NOMO-1 treated with dmso at 0.1 percent for 144 hours (cell line): ENCODE data around the gene NEK6.

Source experiments
- DNase-seq: peaks from one replicate; lab custom pipeline; 2025; ENCODE audit not compliant: unreplicated experiment; lab: John Stamatoyannopoulos, UW

The NEK6 gene

DNA sequence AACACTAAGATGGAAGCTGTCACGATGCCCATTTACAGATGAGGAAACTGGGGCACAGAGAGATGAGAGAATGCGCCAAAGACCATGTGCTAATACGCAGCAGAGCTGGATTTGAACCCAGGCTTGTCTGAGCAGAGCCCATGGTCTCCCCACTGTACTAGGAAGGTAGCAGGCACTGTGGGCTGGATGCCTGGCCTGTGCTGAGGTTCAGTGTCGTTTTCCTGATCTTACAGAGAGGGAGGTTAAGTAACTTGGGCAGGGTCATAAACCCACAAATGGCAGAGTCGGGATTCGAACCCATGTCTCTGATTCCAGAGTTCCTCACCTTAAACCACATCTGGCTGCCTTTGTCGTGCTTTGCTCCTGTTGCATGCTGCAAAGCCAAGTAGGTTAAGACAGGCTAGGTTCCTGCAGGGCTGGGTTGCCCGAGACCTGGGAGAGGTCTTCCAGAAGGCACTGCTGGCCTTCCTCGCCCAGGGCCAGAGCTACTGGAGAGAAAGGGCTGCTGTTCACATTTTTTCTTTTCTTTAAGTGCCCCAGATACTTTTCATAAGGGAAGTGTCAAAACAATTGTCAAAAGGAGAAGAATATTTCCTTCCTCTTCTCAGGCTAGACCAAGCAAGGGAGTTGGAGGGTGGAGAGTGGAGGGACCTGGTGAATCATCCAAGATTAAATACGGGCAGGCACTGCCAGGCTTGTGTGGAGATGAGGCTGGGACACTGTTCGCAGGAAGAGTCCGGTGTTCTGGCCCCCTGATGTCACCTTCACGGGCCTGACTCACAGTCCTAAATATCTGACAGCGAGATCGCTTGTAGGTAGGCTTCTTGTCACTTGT lies 3.2 kb downstream of the NEK6 start:
- peak; percentile 91 for DNase-seq

DNA sequence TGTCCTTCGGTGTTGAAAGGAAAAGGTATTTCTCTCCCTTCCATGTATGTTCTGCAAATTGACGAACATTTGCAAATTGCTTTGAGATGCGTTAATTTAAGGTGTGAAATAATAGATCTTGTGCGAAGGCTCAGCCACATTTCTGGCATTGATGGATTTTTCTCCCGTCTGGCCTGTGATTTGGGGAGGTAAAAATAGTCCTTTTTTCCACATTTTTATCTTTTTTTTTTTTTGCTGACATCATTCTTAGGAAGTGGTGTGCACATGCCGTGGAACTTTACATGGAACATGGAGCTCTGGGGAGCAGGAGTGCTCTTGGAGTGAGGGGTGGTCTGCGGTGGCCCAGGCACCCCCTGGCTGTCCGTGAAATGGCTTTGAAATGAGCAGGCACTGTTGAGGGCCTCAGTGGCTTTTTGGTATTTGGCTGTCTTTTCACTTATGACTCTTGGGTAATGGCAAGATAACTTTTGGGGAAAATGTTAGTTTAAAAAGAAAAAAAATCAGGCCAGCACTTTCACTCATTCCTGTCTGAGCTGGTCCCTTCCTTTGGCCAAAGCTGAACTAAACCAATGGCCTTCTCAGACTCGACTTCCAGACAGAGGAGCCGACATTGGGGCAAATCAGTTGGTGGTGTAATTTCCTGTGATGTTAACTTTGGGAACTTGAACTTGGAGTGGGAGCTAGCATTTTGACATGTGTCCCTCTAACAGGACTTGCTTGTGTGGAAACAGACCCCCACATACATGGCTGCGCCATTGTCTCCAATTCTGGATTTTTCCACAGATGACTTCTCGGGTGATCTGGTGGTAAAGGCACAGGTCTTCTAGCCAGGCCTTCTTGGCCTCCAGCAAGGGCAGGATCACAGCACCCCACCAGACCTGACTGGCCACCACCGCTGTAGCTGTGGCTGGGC lies 4.2 kb downstream of the NEK6 start:
- no peak for DNase-seq

DNA sequence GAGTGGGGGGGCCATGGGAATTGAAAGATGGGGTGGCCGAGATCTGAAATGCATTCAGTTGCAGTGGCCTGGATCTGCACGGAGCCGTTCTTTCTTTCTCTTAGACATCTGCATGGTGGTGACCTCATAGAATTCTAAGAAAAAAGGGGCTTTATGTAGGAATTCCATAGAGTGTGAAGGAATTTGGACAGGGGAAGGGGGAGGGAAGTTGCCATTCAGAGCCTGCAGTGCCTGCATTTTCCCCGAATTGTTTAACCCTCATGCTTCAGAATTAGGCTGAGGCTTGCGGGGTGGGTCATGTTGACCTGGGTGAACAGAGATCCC lies 4.9 kb downstream of the NEK6 start:
- DNase-seq = no peak

DNA sequence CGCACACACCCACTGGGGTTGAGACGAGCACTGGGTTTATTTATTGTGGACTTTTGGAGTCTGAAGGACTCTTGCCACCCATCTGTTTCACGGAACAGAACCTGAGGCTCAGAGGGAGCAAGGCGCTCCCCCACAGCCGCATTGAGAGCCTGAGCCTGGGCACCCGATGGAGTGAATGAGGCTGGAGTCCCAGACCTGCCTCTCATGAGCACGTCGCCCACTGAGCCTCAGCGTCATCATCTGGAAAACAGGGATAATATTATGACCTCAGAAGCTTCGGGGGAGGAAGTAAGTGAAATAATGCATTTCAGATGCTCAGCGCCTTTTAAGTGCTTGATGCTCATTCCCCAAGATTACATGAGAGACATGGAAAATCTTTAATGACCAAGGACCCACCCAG lies 5.5 kb downstream of the NEK6 start:
- DNase-seq = no peak

DNA sequence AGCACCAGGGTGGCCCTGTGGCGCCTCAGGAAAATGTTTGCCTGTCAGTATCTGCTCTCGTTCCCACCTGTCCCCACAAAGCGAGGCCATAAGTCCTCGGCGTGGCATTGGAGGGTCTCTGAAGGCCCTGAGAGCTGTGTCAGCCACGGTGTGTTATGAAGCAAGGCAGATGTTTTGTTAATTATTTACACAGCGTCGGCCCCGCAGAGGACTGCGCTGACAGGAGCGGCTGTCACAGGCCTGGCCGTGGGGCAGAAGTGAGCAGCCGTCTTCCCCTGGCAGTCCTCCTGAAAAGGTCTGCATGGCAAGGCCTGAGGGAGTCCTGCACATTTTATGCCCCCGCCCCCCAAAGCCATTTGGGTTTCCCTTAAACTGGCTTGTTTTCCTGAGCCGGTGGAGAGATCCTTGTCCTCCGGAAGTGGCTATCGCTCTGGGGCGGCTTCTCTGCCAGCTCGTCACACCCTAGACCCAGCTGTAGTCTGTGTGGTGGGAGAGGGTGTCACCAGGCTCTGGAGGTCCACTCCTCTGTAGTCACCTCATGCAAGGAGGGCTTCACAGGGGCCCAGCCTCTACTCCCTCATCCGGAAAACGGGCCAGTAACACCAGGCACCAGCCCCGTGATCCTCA lies 6.2 kb downstream of the NEK6 start:
- no peak for DNase-seq

DNA sequence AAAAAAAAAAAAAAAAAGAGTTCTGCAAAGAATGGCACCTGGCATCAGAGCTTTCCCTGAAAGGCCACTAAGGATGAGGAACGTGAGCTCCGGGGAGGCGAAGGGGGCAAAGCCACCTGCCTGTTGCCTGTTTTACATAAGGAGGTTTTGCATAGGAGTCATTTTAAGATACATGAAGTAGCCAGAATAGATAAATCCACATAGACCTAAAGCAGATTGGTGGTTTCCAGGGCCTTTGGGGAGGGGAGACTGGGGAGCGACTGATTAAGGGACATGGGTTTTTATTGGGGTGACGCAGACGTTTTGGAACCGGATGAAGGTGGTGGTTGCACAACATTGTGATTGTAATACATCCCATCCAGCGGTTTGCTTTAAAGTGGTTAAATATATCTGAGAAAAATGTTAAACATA lies 7.1 kb downstream of the NEK6 start:
- DNase-seq = peak; percentile 42

DNA sequence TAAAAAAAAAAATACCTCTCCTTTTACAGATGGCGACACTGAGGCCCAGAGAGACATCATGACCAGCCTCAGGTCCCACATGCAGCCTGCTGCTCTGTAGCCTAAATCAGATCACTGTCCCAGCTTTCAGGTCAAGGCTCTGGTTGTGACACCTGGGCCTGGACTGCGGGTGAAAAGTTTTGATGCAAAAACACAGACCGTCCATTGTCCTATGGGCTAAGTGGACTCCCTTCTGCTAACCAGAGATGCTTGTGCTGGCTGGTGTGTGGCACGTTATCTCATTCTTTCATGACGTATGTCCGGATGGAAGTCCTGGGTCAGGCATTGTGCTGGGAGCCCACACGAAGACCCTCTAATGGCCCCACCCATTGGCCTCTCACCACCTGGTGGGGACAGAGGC lies 7.8 kb downstream of the NEK6 start:
- no peak for DNase-seq

DNA sequence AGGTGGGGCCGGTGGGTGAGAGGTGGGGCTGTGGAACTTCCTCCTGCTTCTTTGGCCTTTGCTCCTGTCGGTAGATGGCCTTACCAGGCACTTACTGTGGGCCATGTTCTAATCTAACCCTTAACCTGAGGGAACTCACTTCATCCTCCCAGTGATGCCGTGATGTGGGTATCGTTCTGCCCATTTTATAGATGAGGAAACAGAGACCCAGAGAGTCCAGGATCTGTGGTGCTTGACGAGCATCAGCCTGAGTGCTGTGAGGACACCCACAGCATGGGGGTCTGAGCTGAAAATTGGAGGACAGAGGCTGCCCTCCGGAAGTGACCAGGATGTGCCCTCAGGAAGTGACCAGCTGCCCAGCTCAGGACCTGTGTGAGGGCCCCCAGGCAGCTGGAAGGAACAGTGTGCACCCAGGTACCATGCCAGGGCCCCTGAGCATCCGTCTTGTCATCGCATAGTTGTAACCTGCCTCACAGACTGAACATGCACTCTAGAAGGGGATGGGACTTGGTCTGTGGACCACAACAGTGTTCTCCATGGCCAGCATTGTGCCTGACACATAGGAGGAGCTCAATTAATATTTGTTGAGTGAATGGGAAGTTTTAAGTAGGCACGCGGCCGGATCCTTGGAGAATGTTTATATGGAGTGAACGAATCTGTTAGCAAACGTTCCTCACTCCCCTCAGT lies 8.5 kb downstream of the NEK6 start:
- no peak for DNase-seq

DNA sequence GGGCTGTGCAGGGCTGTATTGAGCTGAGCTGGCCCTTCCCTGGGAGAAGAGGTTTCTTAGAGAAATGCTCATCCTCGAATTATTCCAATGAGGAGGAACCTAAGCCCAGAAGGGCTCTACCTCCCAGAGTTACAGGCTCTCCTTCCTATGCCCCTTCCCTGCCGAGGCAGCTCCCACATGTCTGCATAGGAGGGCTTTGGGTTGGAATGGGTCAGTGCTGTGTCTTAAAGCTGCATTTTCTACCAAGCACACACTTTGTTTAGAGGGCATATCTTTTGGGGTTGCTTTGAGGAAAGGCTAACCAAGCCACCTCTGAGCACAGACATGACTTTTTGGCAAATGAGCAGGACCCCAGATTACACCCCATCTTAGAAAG lies 9.1 kb downstream of the NEK6 start:
- DNase-seq = no peak

DNA sequence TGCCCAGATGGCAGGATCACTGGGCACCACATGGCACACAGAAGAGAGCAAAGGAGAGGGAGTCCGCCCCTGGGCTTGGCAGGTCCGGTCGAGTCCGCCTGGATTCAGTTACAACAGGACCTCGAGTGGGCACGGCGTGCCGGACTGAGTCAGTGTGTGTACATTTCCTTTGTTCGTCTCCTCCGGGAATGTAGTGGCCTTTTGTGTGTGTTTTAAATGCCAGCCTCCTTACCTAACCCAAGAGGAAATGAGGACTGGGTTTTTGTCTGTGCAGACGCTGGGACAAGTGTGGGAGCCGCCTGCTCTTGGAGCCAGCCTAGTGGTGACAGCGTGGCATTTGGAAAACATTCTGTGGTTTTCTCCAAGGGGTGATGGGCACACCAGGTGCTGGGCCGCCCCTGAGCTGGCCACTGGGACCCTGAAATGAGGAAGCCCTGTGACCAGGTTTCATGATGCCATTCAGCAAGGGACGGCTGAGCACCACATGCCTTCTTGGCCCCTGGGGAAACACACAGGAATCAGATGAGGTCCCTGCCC lies 9.6 kb downstream of the NEK6 start:
- no peak for DNase-seq

DNA sequence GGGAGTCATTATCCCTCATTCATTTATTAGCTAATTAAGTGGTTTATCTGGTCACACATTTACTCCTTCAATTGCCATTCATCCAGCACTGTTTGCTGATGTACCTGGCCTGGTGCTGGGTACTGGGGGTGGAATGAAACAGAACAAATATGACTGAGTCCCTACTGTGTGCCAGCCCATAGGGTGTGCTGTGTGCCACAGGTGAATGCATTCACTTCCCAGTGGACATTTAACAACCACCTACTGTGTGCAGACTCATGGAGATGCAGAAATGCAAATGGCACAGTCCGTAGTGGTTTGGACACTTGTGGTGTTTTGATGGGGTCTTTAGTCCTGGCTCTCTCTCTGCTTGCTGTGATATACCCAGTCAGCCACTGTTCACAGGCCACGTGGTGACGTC lies 10.5 kb downstream of the NEK6 start:
- no peak for DNase-seq

DNA sequence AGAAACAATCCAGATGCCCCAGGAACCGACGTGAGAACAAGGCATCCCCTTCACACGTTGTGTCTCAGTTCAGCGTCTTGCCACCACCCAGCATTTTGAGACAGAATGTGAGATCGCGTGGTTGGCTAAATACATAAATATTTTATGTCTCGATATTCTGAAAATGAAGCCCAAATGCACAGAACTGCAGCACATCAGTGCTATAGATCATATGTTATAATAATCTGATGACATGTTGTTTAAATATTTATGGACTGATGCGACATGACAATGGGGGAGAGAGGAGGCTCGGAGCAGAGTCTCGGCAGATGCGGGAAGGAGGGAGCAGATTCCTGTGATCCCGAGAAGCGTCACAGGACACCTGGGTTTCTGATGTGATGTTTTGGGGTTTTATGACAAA lies 10.9 kb downstream of the NEK6 start:
- no peak for DNase-seq

DNA sequence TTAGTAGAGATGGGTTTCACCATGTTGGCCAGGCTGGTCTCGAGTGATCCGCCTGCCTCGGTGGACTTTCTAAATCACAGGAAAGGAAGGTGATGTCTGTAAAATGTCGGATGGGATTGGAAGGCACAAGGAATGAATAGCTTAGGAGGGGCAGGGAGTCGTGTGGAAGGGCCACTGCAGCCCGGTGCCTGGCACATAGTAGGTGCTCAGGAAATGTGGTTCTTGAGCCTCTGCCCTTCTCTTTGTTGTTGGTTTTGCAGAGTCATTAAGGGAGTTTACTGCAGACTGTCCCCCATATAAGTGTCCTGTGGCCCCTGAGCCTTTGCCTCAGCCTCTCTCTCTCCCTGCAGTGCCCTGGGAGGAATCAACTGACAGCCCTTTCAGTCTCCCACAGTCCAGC lies 11.8 kb downstream of the NEK6 start:
- DNase-seq = no peak

DNA sequence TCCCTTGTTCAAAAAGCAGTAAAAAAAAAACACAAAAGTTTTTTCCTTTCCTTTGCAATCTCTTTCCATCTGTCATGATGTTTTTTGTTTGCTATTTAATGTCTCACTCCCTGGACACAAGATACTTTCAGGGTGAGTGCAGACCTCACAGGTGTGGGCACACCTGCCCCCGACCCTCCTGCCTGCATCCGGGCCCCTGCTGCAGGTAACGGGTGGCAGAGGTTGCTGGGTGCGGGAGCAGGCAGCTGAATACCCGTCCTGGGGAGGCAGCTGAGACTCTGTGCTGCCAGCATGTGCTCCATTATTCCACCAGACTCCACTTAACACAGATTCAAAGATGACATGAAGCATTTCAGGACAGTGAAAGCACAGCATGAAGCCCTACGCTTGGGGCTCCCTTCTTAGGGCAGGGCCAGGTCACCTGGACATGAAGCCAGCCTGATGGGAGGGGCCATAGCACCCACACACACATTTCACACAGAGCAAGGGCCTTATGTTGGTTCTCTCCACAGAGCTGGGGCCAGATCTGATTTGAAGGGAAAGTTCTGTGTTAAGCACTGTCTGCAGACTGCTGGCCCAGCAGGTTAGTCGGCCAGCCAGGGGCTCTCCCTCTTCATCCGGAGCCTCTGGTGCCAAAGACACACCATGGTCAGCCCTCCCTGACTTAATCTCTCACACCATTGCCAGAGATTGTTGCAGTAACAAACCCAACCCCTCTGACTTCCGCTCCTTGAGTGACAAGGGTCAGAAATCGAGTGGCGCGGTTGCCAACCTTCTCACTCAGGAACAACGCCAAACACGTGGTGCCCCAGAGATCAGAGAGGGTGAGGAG lies 13.0 kb downstream of the NEK6 start:
- no peak for DNase-seq

DNA sequence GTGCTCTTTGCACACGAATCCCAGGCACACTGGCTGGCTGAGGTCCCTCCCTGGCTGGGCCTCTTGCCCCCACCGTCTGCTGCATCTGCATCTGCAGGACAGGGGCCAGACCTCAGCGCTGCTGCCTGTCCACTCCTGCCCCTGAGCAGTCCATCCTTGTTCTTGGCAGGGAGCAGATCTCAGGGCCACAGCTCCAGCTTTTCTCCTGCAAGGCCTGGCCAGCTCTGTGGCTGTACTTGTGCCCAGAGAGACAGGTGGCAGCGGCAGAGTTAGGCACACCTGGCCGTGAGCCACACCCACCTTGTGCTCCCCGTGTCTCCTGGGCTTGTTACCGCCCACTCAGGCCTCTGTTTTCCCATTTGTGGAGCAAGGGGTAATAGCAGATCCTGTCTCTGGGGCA lies 13.9 kb downstream of the NEK6 start:
- no peak for DNase-seq

DNA sequence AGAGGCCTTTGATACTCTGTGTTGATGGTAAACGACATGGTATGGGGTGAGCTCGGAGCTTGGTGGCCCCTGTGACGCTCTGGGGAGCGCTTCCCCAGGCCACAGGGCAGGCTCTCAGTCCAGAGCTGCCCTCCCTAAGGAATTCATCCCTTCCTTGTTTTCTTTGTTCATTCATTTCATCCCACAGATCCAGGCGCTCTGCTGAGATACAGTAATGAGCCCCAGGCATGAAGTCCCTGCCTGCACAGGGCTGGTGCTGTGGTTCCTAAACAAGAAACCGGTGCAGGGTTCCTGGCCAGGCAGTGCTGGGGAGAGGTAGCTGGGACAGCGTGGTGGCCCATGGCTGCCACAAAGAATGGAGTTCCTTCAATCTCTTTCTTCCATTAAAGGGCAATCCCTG lies 14.4 kb downstream of the NEK6 start:
- DNase-seq = no peak

DNA sequence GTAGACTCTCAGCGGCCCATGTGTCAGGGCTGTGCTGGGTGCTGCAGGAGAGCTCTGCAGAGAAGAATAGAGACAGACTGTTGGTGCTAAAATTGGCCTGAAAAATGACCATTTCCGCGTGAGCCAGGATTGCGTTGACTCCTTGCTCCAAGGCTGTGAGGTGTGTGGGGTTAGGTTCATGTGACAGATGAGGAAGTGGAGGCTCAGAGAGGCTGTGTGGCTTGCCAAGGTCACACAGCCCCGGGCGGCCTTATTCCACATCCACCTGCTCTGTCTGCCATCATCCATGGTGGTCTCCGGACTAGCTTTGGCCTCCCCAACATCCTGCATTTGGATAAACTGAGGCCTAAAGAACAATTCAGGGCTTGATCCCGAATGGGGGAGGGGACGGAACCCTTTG lies 15.2 kb downstream of the NEK6 start:
- no peak for DNase-seq

DNA sequence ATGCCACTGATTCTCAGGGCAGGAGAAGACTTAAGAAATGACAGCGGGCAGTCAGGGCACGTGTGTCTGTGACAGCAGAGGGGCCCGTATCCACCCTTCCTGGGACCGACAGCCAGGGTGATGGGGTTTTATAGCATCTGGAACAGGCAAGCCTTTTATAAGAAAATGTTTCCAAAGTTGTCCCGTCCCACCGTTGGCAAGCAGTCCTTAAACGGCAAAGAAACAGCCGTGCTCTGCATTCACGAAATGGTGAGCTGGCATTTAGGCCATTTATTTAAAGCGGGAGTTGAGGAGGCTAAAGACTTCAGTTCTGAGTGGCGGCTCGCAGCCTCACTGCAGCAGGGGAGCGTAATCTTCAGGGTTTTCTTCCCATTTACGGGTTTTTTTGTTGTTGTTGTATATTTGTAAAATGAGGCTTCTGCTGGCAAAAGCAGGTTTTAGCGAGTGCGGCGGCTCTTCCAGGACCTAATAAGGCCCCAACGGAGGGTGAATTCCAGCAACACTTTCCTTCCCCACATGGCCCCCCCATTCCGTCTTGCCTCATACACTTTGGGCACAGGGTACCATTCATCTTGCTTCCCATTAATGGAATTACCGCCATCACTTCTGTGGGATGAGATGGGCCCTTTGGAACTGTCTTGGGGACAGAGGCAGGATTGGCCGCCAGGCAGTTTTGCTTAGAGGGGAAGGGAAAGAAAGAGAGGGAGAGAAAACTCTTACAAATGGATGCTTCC lies 15.8 kb downstream of the NEK6 start:
- DNase-seq = no peak

DNA sequence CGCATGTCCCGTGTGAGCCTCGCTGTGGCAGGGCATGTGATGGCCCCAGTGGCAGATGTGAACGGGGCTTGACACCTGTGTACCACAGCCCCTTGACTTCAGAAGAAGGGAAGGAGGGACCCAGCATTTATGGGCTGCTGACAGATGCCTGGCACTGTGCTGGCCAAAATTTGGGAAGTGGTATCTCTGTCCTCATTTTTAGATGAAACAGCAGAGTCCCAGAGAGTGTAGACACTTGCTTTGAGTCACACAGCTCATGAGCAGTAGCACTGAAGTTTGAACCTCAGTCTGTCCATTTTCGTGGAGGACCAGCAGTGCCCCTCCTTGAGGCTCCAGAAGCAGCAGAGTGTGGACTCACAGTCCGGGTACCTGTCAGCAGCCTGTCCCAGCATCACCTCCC lies 16.5 kb downstream of the NEK6 start:
- no peak for DNase-seq

DNA sequence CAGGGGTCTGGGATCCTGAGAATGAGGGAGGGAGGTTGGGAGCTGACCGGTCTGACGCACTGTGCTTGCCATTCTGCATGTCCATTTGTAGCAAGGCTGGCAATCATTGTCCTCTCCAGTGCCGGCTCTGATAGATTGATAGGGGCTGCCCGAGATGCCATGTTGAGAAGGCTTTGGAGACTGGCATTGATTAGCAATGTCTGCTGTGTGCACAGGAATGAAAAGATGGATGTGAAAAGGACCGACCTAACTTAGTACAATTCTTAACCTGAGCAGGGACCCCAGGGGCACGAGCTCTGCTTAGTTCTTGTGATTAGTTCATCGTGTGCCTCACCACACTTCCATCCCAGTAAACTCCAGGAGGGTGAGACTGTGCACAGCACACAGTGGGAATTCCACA lies 17.0 kb downstream of the NEK6 start:
- no peak for DNase-seq
